ENCODE measurements around the gene ARFIP2.

ARFIP2 gene

DNA sequence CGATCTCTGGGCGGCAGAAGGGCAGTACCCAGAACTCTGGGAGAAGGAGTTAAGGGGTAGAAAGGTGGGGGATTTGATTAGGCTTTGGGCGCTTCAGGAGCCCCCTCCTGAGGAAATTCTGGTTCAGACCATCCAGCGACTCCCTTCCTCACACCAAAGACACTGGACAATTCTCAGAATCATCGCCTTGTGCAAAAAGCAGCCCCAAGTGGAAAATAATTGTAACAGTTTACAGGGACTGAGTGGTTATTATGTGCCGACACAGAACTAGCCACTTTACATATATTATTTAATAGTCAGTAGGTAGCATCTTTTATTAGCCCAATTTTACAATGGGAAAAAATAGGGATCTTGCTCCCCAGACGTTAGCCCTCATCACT lies 6.7 kb downstream of the ARFIP2 start:
- TF ChIP-seq, protein P1, sequence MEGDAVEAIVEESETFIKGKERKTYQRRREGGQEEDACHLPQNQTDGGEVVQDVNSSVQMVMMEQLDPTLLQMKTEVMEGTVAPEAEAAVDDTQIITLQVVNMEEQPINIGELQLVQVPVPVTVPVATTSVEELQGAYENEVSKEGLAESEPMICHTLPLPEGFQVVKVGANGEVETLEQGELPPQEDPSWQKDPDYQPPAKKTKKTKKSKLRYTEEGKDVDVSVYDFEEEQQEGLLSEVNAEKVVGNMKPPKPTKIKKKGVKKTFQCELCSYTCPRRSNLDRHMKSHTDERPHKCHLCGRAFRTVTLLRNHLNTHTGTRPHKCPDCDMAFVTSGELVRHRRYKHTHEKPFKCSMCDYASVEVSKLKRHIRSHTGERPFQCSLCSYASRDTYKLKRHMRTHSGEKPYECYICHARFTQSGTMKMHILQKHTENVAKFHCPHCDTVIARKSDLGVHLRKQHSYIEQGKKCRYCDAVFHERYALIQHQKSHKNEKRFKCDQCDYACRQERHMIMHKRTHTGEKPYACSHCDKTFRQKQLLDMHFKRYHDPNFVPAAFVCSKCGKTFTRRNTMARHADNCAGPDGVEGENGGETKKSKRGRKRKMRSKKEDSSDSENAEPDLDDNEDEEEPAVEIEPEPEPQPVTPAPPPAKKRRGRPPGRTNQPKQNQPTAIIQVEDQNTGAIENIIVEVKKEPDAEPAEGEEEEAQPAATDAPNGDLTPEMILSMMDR (IDR thresholded peaks at IDR 0.05; ENCODE audit: low read length, missing control alignments), result no peak
- peak overlapping the region; percentile 70 for H3K4me3 ChIP-seq (replicated peaks; ENCODE audit: low read depth, low read length)
- no peak for DNase-seq (ENCODE audit: low read depth)

DNA sequence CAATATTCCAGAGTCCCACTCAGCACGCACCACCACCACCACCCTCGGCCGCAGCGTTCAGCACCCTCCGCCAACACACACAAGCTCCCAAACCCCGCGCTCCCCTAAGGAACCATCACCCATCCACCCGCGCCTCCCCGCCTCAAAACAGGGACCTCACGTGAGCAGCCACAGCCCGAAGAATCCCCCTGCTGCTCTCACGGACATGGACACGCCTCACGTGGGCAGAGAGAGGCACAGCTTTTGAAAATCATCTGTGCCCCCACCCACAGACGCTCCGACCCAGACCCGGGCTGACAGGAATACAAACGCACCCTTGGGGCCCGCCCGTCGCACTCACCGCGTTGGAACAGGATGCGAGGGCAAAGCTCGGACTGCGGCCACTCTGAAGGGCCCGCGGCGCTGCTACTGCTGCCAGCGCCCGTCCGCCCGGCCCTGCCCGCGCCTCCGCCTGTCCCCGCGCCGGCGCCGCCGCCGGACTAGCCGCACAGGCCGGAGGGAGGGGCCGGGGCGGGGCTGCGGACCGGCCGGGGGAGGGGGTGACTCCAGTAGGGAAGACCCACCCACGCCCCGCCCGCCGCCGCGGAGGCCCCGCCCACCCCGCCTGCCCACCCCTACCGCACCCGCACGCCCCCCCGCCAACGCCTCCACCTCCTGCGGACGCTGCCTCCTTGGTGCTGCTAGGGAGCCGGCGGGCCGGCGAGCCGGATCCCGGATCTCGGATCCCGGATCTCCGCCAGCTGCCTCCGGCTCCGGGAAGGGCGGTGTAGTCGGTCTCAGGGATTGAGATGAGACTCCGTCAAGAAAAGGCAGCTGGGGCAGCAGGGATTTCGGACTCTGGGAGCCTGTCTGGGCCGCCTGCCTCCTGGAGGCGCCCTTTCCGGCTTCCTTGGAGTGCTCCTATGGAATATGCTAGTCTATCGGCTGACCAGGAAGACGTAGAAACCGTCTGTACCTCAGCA lies 7.4 kb downstream of the ARFIP2 start, which contains the start of gene TRIM3:
Gene TRIM3 (minus strand): TSS at position 491 of the 962 bp plus-strand sequence. CDS start 8,246 bp downstream, outside the sequence.
- peak; percentile 86 for DNase-seq (ENCODE audit: low read depth)
- TF ChIP-seq, protein P1 (IDR thresholded peaks at IDR 0.05; ENCODE audit: low read length, missing control alignments), result peak; percentile 42
- H3K4me3 ChIP-seq (replicated peaks; ENCODE audit: low read depth, low read length), result peak within 1 kb of the TSS; percentile 87

DNA sequence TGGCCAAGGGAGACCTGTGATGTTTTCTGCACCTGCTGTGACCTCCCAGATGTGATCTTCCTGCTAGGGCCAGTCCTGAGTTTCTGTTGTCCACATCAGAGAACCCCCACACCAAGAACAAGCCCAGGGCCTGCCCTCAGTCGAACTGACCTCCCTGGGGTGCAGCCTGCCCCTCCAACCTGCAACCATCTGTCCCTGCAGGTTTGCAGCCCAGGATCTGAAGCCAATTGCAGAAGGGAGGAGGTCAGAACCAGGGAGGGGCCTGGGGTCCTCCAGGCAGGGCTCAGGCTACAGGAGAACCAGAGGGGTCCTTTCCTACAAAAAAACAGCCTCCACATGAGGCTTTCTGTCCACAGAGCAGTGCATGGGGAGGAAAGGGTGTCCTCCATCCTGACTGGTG lies 8.2 kb downstream of the ARFIP2 start:
- no peak for DNase-seq (ENCODE audit: low read depth)
- TF ChIP-seq, protein P1 (IDR thresholded peaks at IDR 0.05; ENCODE audit: low read length, missing control alignments), result no peak
- peak overlapping the region; percentile 87 for H3K4me3 ChIP-seq (replicated peaks; ENCODE audit: low read depth, low read length)

DNA sequence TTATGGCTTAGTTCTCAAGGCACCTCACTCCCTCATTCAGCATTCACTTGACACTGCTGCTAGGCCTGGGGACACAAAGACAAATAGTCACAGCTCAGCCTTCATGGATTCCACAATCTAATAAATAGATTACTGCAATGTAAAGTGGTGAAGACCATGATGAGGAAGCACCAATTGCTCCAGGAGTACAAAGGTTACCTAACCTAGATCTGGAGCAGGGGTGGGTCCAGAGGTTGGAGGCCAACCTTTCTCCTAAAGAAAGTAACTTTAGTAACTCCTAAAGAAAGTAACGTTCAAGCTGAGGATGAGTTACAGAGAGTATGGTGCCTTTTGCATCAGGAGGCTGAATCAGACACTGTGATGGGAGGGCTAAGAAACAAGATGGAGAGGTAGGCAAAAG lies 11.5 kb downstream of the ARFIP2 start:
- no peak overlapping the region for H3K4me3 ChIP-seq (replicated peaks; ENCODE audit: low read depth, low read length)
- TF ChIP-seq, protein P1 (IDR thresholded peaks at IDR 0.05; ENCODE audit: low read length, missing control alignments), result no peak
- no peak for DNase-seq (ENCODE audit: low read depth)

DNA sequence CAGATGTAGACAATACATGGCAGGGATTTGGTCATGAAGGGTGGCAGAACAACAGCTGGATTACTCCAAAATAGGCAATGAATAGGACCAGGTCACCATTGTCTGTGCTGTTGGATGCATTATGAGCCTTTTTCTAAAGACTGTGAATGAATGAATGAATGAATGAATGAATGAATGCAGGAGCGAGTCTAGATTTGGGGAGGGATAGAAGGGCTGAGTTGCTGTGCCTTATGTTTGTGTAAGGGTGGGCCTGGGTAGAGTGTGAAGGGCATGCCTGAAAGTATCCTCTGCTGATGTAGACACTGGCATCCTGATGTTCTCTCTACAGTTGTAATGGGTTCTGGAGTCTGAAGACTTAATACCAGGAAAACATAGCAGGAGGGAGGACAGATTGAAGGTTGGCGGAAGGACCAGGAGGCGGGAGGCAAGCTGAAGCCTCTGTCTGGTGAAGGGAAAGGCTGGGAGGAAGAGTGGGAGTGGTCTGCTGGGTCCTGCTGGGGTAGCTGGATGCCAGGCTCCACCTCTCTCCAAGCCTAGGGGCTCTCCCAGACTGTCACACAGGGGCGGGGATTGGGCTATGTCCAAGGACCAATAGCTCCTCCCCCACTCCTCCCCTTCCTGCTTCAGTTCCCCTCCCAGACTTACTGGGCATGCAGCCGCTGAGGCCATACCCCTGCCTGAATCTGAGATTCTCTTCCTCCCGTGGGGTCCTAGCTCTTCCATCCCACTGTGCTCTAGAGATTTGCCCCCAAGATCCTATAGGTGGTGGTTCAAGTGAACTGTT lies 12.2 kb downstream of the ARFIP2 start:
- TF ChIP-seq, protein P1 (IDR thresholded peaks at IDR 0.05; ENCODE audit: low read length, missing control alignments), result no peak

DNA sequence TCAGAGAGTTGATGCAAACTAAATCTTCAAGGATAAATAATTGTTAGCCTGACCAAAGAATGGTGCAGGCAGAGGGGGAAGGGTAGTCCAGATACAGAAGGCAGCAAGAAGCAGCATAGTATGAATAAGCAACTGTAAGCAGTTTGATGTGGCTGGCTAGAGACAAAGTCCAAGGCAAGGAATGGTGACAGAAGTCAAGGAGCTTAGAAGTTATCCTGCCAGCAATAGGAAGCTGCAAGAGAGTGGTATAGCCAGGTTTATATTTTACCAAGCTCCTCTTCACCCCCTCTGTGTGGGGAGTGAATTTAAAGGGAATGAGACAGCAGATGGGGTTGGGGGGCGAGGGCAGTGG lies 22.1 kb downstream of the ARFIP2 start:
- no peak for DNase-seq (ENCODE audit: low read depth)
- H3K4me3 ChIP-seq (replicated peaks; ENCODE audit: low read depth, low read length), result no peak overlapping the region
- TF ChIP-seq, protein P1 (IDR thresholded peaks at IDR 0.05; ENCODE audit: low read length, missing control alignments), result no peak

More for the DNA sequence above, 12.2 kb downstream of the ARFIP2 start:
- peak; percentile 95 for DNase-seq (ENCODE audit: low read depth)
- no peak overlapping the region for H3K4me3 ChIP-seq (replicated peaks; ENCODE audit: low read depth, low read length)
